Smooth muscle cell (in vitro differentiated cells): Measurements from ENCODE around the gene SIGLEC8. TPM values are rescaled to one million over a fixed set of nuclear protein-coding genes. Genes with fewer than 3 reads are reported as not detected.
"Not testable (repeated sequence)": the region's sequence is repeated elsewhere in the genome, so short reads cannot be mapped to it uniquely, and the experiment has no call there.

ENCODE experiments used
- DNase-seq: peaks from one replicate; lab custom pipeline; 2025; ENCODE audit not compliant: unreplicated experiment; lab: John Stamatoyannopoulos, UW
- H2AFZ ChIP-seq: fragments of 200-600 bp; sonication (generic); 2 replicates; pipeline ENCODE4 v1.6.0; 2016; ENCODE audit warnings: antibody characterized with exemption, low read depth, mild to moderate bottlenecking
- H3F3A ChIP-seq: fragments of 200-600 bp; sonication (generic); 2 replicates; pipeline ENCODE4 v1.6.0; 2017; ENCODE audit warnings: antibody characterized with exemption, low read depth
- H3K27ac ChIP-seq: fragments of 200-600 bp; sonication (generic); 2 replicates; pipeline ENCODE4 v1.5.1; 2016; ENCODE audit warnings: low read depth, mild to moderate bottlenecking
- H3K27me3 ChIP-seq: fragments of 200-600 bp; sonication (generic); 2 replicates; pipeline ENCODE4 v1.6.1; 2016; ENCODE audit warnings: low read depth, mild to moderate bottlenecking
- H3K36me3 ChIP-seq: fragments of 200-600 bp; sonication (generic); 2 replicates; pipeline ENCODE4 v1.5.1; 2016; ENCODE audit warnings: low read depth
- H3K4me1 ChIP-seq: fragments of 200-600 bp; sonication (generic); 2 replicates; pipeline ENCODE4 v1.5.1; 2016; ENCODE audit warnings: low read depth
- H3K4me2 ChIP-seq: fragments of 200-600 bp; sonication (generic); 2 replicates; pipeline ENCODE4 v1.6.0; 2016; ENCODE audit warnings: mild to moderate bottlenecking
- H3K4me3 ChIP-seq: fragments of 200-600 bp; sonication (generic); 2 replicates; pipeline ENCODE4 v1.5.1; 2016; ENCODE audit warnings: mild to moderate bottlenecking
- H3K79me2 ChIP-seq: fragments of 200-600 bp; sonication (generic); 2 replicates; pipeline ENCODE4 v1.6.0; 2016; ENCODE audit warnings: low read depth, mild to moderate bottlenecking
- H3K9ac ChIP-seq: fragments of 200-600 bp; sonication (generic); 2 replicates; pipeline ENCODE4 v1.6.0; 2016; ENCODE audit warnings: low read depth
- H3K9me3 ChIP-seq: fragments of 200-600 bp; sonication (generic); replicated peaks from 2 replicates; pipeline ENCODE4 v1.5.1; 2016; ENCODE audit warnings: low read depth
- H4K20me1 ChIP-seq: fragments of 200-600 bp; sonication (generic); 2 replicates; pipeline ENCODE4 v1.6.0; 2016; ENCODE audit warnings: low read depth
- CTCF ChIP-seq: fragments of 200-600 bp; sonication (generic); IDR thresholded peaks from 2 replicates; pipeline ENCODE4 v1.5.1; 2017; ENCODE audit warnings: borderline replicate concordance, mild to moderate bottlenecking, antibody characterized with exemption; ENCODE audit not compliant: insufficient read depth, poor library complexity, severe bottlenecking
- WGBS: methylation state at CpG from one replicate; pipeline ENCODE4 v1.1.7; 2016; ENCODE audit warnings: low lambda C conversion rate; 5-methylcytosine and 5-hydroxymethylcytosine counted together
- polyA plus RNA-seq: library from polyadenylated mRNA; unstranded; fragments of >200 nt; fragmentation: Nextera tagmentation; extraction: Ambion mirVana; gene quantifications from 2 replicates; pipeline ENCODE4 v1.2.1, GENCODE V29; 2016
- total RNA-seq: library from RNA; depleted of rRNA; stranded (reverse); fragments of >200 nt; gene quantifications from 2 replicates; pipeline ENCODE4 v1.2.3, GENCODE V29; 2014

The SIGLEC8 gene
- total and polyA plus RNA-seq, 2 experiments from 2014 or later, result not detected

GRCh38 chr19:51450730-51451307 is 7.4 kb downstream of the SIGLEC8 start:
- Histone ChIP-seq H3K4me2 (no peak overlapping the region), H3K27ac (no peak overlapping the region), H3K9ac (no peak overlapping the region), H3F3A (no peaks in the 10 kb centered on the region), H3K9me3 (no peaks in the 10 kb centered on the region), H3K36me3 (no peaks in the 10 kb centered on the region), H3K4me1 (no peaks in the 10 kb centered on the region), H2AFZ (no peak overlapping the region), H3K4me3 (no peak overlapping the region), H3K79me2 (no peaks in the 10 kb centered on the region), H3K27me3 (no peaks in the 10 kb centered on the region), H4K20me1 (no peaks in the 10 kb centered on the region)
- TF ChIP-seq CTCF, result no peak
- WGBS, result 75% methylated on average over 5 of the region's 5 CpGs
- no peak for DNase-seq

- Histone ChIP-seq H3K4me3 (no peak overlapping the region), H3K4me1 (no peaks in the 10 kb centered on the region), H3K9me3 (no peaks in the 10 kb centered on the region), H3K9ac (no peak overlapping the region), H2AFZ (no peak overlapping the region), H3F3A (no peaks in the 10 kb centered on the region), H3K36me3 (no peaks in the 10 kb centered on the region), H3K27ac (no peak overlapping the region), H4K20me1 (no peaks in the 10 kb centered on the region), H3K27me3 (no peaks in the 10 kb centered on the region), H3K79me2 (no peaks in the 10 kb centered on the region), H3K4me2 (no peak overlapping the region)
- no peak for DNase-seq
- TF ChIP-seq CTCF, result no peak
- 70% methylated on average over 13 of the region's 13 CpGs for WGBS
Measured at GRCh38 chr19:51448411-51449016, 9.7 kb downstream of the SIGLEC8 start.

- Histone ChIP-seq H3K4me3 (no peak overlapping the region), H3K9me3 (no peaks in the 10 kb centered on the region), H3K27me3 (no peaks in the 10 kb centered on the region), H3K4me1 (no peaks in the 10 kb centered on the region), H4K20me1 (no peaks in the 10 kb centered on the region), H2AFZ (no peak overlapping the region), H3K36me3 (no peaks in the 10 kb centered on the region), H3K9ac (no peak overlapping the region), H3K79me2 (no peaks in the 10 kb centered on the region), H3K4me2 (no peak overlapping the region), H3F3A (no peaks in the 10 kb centered on the region), H3K27ac (no peak overlapping the region)
- 80% methylated on average over 7 of the region's 7 CpGs for WGBS
- DNase-seq, result no peak
- no peak for TF ChIP-seq CTCF
Measured at GRCh38 chr19:51448011-51448410, 10.2 kb downstream of the SIGLEC8 start.

DNA sequence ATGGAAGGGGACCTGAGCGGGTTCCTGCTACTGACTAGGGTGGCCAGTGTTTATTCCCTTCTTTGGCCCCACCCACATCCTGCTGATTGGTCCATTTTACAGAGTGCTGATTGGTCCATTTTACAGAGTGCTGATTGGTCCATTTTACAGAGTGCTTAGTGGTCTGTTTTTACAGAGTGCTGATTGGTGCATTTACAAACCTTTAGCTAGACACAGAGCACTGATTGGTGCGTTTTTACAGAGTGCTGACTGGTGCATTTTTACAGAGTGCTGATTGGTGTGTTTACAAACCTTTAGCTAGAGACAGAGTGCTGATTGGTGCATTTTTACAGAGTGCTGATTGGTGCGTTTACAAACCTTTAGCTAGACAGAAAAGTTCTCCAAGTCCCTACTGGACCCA is 10.7 kb downstream of the SIGLEC8 start:
- not testable (repeated sequence) for H3K4me2 ChIP-seq, H3K9me3 ChIP-seq, H3K79me2 ChIP-seq, H3K4me1 ChIP-seq, H3K36me3 ChIP-seq, H2AFZ ChIP-seq, H3F3A ChIP-seq, H3K27ac ChIP-seq, DNase-seq, H3K27me3 ChIP-seq, H3K9ac ChIP-seq, H3K4me3 ChIP-seq, H4K20me1 ChIP-seq
- WGBS, result 80% methylated on average over 3 of the region's 3 CpGs
